ENCODE measurements around the gene P4HA3.

The P4HA3 gene

DNA sequence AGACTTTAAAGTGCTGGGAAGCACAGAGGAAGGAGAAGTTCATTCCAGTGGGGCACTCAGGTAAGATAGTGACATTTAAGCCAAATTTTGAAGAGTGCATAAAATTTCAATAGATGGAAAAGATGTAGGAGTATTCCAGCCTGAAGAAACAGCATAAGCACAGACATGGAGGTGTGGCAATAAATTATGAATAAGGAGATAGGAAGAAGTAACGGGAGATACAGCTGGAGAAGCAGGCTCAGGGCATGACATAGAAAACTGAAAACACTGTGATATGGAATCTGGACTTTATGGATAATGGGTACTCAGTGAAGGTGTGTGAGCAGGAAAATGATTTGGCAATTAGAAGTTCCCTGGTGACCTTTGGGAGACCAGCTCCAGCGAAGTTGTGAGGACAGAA lies 33.3 kb downstream of the P4HA3 start:
- TF ChIP-seq, protein P1, sequence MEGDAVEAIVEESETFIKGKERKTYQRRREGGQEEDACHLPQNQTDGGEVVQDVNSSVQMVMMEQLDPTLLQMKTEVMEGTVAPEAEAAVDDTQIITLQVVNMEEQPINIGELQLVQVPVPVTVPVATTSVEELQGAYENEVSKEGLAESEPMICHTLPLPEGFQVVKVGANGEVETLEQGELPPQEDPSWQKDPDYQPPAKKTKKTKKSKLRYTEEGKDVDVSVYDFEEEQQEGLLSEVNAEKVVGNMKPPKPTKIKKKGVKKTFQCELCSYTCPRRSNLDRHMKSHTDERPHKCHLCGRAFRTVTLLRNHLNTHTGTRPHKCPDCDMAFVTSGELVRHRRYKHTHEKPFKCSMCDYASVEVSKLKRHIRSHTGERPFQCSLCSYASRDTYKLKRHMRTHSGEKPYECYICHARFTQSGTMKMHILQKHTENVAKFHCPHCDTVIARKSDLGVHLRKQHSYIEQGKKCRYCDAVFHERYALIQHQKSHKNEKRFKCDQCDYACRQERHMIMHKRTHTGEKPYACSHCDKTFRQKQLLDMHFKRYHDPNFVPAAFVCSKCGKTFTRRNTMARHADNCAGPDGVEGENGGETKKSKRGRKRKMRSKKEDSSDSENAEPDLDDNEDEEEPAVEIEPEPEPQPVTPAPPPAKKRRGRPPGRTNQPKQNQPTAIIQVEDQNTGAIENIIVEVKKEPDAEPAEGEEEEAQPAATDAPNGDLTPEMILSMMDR (IDR thresholded peaks at IDR 0.05; ENCODE audit: low read depth, low read length, missing control alignments), result no peak
- in situ Hi-C loops (cut with HindIII; ENCODE audit: low sequenced_read_pairs), result no loop called here
- no peak overlapping the region for H3K4me3 ChIP-seq (ENCODE audit: low read depth, low read length)
- no peak for DNase-seq (ENCODE audit: low read depth)

DNA sequence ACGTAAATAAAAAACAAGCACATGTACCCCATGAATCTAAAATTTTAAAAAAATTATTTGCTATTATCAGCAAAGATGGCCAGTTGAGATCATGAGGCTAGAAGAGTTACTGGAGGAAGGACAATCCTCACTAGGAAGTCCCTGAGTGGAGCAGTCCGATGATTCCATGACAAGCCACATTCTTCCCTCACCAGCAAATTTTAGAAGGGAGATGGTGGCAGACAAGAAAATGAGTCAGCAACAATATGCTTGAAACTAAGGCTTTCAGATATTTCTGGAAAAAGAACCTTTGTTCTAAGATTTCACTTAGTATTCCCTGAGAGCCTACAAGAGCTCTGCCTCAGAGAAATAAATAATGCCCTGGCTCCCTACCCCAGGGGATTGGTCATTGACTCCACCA lies 34.9 kb downstream of the P4HA3 start:
- no peak overlapping the region for H3K4me3 ChIP-seq (ENCODE audit: low read depth, low read length)
- no peak for DNase-seq (ENCODE audit: low read depth)
- TF ChIP-seq, protein P1 (IDR thresholded peaks at IDR 0.05; ENCODE audit: low read depth, low read length, missing control alignments), result no peak
- in situ Hi-C loops (cut with HindIII; ENCODE audit: low sequenced_read_pairs), result no loop called here

DNA sequence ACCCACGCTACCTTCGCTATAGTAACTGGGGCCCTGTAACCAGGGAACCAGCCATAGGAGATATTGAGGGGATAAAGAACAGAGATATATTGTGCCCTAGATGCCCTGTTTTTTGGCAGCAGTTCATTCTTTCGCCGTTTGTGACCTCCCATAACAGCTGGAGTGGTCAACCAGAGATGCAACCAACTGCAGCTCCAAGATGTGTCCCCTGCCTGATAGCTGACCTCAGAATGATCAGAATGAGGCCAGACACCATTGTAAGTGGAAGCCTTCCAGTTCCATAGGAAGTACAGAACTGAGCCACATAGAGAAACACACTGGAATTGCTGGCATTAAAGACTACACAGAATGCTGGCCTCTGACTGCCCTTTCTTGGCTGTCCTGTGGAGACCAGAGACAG lies 39.2 kb downstream of the P4HA3 start:
- H3K4me3 ChIP-seq (ENCODE audit: low read depth, low read length), result no peak overlapping the region
- in situ Hi-C loops (cut with HindIII; ENCODE audit: low sequenced_read_pairs), result loop anchor here (25.0 kb wide), 1 partner anchor 165 kb away; no protein-coding TSS in a partner anchor
- no peak for DNase-seq (ENCODE audit: low read depth)
- TF ChIP-seq, protein P1 (IDR thresholded peaks at IDR 0.05; ENCODE audit: low read depth, low read length, missing control alignments), result no peak

DNA sequence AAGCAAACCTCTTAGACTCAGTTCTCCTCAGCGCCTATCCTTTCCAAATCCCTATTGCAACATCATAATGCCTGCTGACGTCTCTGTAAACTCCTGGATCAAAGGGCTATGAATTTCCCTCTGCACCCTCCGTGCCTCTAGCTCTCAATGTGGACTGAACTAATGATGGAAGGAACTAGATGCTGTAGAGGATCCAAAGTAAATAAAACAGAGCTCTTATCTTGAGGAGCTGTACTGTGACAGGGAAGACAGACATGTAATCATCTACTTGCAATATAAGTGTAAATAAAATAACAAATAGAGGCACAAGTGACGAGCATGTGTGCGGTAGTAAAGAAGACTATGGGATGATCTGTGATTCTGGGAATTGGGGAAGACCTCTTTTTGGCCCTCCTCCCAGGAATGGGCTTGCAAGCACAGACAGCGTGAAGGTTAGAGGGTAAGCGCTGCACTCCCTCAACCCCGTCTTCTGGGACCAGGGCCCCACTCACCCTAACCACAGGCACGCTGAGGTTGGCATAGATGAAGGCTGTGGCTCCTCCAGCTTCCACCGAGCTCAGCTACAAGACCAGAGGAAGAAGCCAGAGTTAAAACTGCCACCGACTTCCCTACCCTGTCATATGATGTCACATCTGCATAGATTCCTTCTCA lies 42.2 kb downstream of the P4HA3 start:
- no peak overlapping the region for H3K4me3 ChIP-seq (ENCODE audit: low read depth, low read length)
- DNase-seq (ENCODE audit: low read depth), result no peak
- in situ Hi-C loops (cut with HindIII; ENCODE audit: low sequenced_read_pairs), result loop anchor here (25.0 kb wide), 1 partner anchor 168 kb away; no protein-coding TSS in a partner anchor
- TF ChIP-seq, protein P1 (IDR thresholded peaks at IDR 0.05; ENCODE audit: low read depth, low read length, missing control alignments), result no peak

DNA sequence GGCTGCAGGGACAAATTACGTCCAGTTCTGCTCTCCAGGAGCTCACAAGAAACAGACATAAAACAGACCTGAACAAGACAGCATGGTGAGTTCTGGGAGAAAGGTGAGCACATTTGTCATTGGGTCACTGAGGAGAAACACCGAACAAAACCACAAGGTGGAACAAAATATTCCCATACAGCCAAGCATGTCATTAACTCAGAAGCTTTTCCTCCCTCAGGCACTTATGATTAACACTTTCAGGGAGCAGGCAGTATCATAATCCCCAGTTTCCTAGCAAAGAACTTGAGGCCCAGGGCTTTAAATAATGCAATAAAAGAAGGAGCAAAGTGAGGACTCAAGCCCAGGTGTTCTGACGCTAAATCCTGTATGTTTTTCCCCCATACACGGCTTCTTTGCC lies 43.0 kb downstream of the P4HA3 start:
- no peak for DNase-seq (ENCODE audit: low read depth)
- TF ChIP-seq, protein P1 (IDR thresholded peaks at IDR 0.05; ENCODE audit: low read depth, low read length, missing control alignments), result no peak
- H3K4me3 ChIP-seq (ENCODE audit: low read depth, low read length), result no peak overlapping the region
- in situ Hi-C loops (cut with HindIII; ENCODE audit: low sequenced_read_pairs), result loop anchor here (25.0 kb wide), 1 partner anchor 169 kb away; no protein-coding TSS in a partner anchor

DNA sequence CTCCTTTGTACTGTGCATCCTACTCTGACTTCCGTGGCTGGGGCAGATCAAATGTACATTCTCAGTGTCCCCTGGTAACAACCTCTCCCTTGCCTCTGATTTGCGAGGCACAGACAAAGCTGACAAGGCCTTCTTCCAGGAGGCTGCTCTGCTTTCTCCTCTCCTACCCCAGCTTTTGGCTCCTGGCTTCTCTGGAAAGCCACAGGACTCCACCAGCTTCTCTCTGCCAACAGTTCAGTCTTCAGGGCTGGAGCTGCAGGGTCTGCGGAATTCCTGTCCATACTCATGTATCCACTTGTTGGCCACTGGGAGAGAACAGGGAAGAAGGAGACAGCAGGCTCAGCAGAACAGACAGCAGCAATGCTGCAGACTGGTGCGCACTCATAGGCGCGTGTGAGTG lies 44.4 kb downstream of the P4HA3 start:
- TF ChIP-seq, protein P1 (IDR thresholded peaks at IDR 0.05; ENCODE audit: low read depth, low read length, missing control alignments), result no peak
- in situ Hi-C loops (cut with HindIII; ENCODE audit: low sequenced_read_pairs), result loop anchor here (25.0 kb wide), 1 partner anchor 170 kb away; no protein-coding TSS in a partner anchor
- DNase-seq (ENCODE audit: low read depth), result no peak
- H3K4me3 ChIP-seq (ENCODE audit: low read depth, low read length), result no peak overlapping the region

All from astrocyte of the cerebellum (primary cell).